ENCODE results near the gene WEE1.

Gene WEE1

GRCh38 chr11:9625162-9625561 lies 51.7 kb downstream of the WEE1 start:
- DNase-seq = no peak

GRCh38 chr11:9625728-9626127 lies 52.3 kb downstream of the WEE1 start:
- no peak for DNase-seq

- DNase-seq = no peak
Observed at GRCh38 chr11:9626496-9627394, 53.3 kb downstream of the WEE1 start.

- DNase-seq = no peak
Observed at GRCh38 chr11:9629064-9629463, 55.6 kb downstream of the WEE1 start.

DNA sequence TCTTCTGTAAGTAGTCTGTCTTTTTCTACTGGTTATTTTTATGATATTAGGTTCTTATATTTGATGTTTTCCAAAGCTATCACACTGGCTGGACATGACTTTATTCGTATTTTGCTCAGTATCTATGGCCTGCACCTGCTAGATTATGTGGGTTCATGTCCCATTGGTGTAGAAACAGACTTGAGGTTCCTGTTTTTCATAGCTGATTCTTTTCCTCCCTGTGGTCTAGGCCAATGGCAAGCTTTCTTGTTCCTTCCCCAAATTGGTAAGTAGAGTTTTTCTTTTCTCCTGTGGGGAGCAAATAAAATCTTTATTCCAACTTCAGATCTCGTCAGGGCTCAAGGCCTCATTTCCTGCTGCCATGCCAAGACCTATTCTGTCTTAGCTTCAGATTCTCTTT lies 60.2 kb downstream of the WEE1 start:
- no peak for DNase-seq

GRCh38 chr11:9636691-9637090 lies 63.2 kb downstream of the WEE1 start:
- DNase-seq = no peak

DNA sequence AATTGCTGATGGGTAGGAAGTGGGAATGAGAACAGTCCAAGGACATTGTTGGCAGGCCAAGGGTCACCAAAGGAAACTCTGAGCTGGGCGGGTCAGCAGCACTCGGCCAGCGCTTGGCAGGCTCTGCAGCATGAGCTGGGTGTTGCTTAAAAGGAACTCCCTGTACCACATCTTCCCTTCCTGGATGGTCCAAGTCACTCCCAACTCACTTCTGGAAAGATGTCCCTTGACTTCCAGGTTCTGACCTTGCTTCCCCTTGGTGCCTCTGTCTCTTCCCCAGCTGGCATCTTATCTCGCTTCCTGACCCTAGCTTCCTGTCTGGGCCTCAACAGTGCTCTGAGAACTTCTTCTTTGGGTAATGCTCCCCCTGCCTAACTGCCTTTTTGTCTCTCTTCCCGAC lies 65.6 kb downstream of the WEE1 start:
- no peak for DNase-seq
